Measurements from ENCODE around the gene BNIP5.

The BNIP5 gene

GRCh38 chr6:36374194-36374593 is 37.5 kb upstream of the BNIP5 start:
- H3K4me2 ChIP-seq (ENCODE audit: low read depth, low read length, poor library complexity, severe bottlenecking), result no peak overlapping the region
- no peaks in the 10 kb centered on the region for H3K9me3 ChIP-seq (ENCODE audit: insufficient read depth, low read depth, low read length)
- H3K36me3 ChIP-seq (ENCODE audit: insufficient read depth, low read length), result no peaks in the 10 kb centered on the region
- H3K4me1 ChIP-seq (ENCODE audit: insufficient read depth, low read length, poor library complexity, severe bottlenecking), result no peaks in the 10 kb centered on the region
- no peaks in the 10 kb centered on the region for H4K20me1 ChIP-seq (ENCODE audit: insufficient read depth, low read length, poor library complexity, severe bottlenecking)
- H3K9ac ChIP-seq (ENCODE audit: low read depth, low read length, poor library complexity, severe bottlenecking), result no peak overlapping the region
- H3K9me2 ChIP-seq (replicated peaks; ENCODE audit: low read depth, low read length), result no peaks in the 10 kb centered on the region
- H3K79me2 ChIP-seq (ENCODE audit: insufficient read depth, low read length), result no peaks in the 10 kb centered on the region
- H3K4me3 ChIP-seq (ENCODE audit: low read length, poor library complexity, severe bottlenecking), result no peak overlapping the region
- H3F3A ChIP-seq (ENCODE audit: low read depth), result no peaks in the 10 kb centered on the region
- no peaks in the 10 kb centered on the region for H3K27me3 ChIP-seq (ENCODE audit: insufficient read depth, low read length, poor library complexity, severe bottlenecking)
- no peak overlapping the region for H2AFZ ChIP-seq (ENCODE audit: low read length)
- TF ChIP-seq EZH2phosphoT487 (IDR thresholded peaks at IDR 0.05; ENCODE audit: borderline replicate concordance) (no peak), CTCF (conservative IDR thresholded peaks at IDR 0.05; ENCODE audit: low read length) (no peak)

- H3K27me3 ChIP-seq (ENCODE audit: insufficient read depth, low read length, poor library complexity, severe bottlenecking), result no peaks in the 10 kb centered on the region
- no peaks in the 10 kb centered on the region for H4K20me1 ChIP-seq (ENCODE audit: insufficient read depth, low read length, poor library complexity, severe bottlenecking)
- no peak overlapping the region for H3K4me2 ChIP-seq (ENCODE audit: low read depth, low read length, poor library complexity, severe bottlenecking)
Observed at GRCh38 chr6:36373368-36374019, 36.8 kb upstream of the BNIP5 start.

GRCh38 chr6:36372088-36372487 is 35.4 kb upstream of the BNIP5 start:
- Histone ChIP-seq H3F3A (ENCODE audit: low read depth) (no peaks in the 10 kb centered on the region), H3K79me2 (ENCODE audit: insufficient read depth, low read length) (no peaks in the 10 kb centered on the region), H3K9ac (ENCODE audit: low read depth, low read length, poor library complexity, severe bottlenecking) (no peak overlapping the region), H3K9me2 (replicated peaks; ENCODE audit: low read depth, low read length) (no peaks in the 10 kb centered on the region), H3K27me3 (ENCODE audit: insufficient read depth, low read length, poor library complexity, severe bottlenecking) (no peaks in the 10 kb centered on the region), H3K4me1 (ENCODE audit: insufficient read depth, low read length, poor library complexity, severe bottlenecking) (no peaks in the 10 kb centered on the region), H4K20me1 (ENCODE audit: insufficient read depth, low read length, poor library complexity, severe bottlenecking) (no peaks in the 10 kb centered on the region), H3K36me3 (ENCODE audit: insufficient read depth, low read length) (no peaks in the 10 kb centered on the region), H3K9me3 (ENCODE audit: insufficient read depth, low read depth, low read length) (no peaks in the 10 kb centered on the region), H2AFZ (ENCODE audit: low read length) (no peak overlapping the region), H3K4me2 (ENCODE audit: low read depth, low read length, poor library complexity, severe bottlenecking) (no peak overlapping the region), H3K4me3 (ENCODE audit: low read length, poor library complexity, severe bottlenecking) (no peak overlapping the region)
- no peak for TF ChIP-seq CTCF (conservative IDR thresholded peaks at IDR 0.05; ENCODE audit: low read length)
- TF ChIP-seq EZH2phosphoT487 (IDR thresholded peaks at IDR 0.05; ENCODE audit: borderline replicate concordance), result no peak

More at GRCh38 chr6:36373368-36374019, 36.8 kb upstream of the BNIP5 start:
- no peaks in the 10 kb centered on the region for H3F3A ChIP-seq (ENCODE audit: low read depth)
- H3K79me2 ChIP-seq (ENCODE audit: insufficient read depth, low read length), result no peaks in the 10 kb centered on the region
- TF ChIP-seq EZH2phosphoT487 (IDR thresholded peaks at IDR 0.05; ENCODE audit: borderline replicate concordance) (no peak), CTCF (conservative IDR thresholded peaks at IDR 0.05; ENCODE audit: low read length) (no peak)
- H3K4me3 ChIP-seq (ENCODE audit: low read length, poor library complexity, severe bottlenecking), result no peak overlapping the region
- no peaks in the 10 kb centered on the region for H3K9me3 ChIP-seq (ENCODE audit: insufficient read depth, low read depth, low read length)
- H3K36me3 ChIP-seq (ENCODE audit: insufficient read depth, low read length), result no peaks in the 10 kb centered on the region
- no peaks in the 10 kb centered on the region for H3K4me1 ChIP-seq (ENCODE audit: insufficient read depth, low read length, poor library complexity, severe bottlenecking)
- H3K9me2 ChIP-seq (replicated peaks; ENCODE audit: low read depth, low read length), result no peaks in the 10 kb centered on the region
- H2AFZ ChIP-seq (ENCODE audit: low read length), result no peak overlapping the region
- H3K9ac ChIP-seq (ENCODE audit: low read depth, low read length, poor library complexity, severe bottlenecking), result no peak overlapping the region
